ENCODE measurements around the gene MAZ.
A peak's percentile ranks its signal among the peaks of the same experiment; 100 is the strongest.

GRCh38 chr16:29784901-29785500, 21.3 kb upstream of the MAZ start:
- TF ChIP-seq CTCF (IDR thresholded peaks at IDR 0.05 in 4 of 5, conservative IDR thresholded peaks at IDR 0.05 in 1 of 5) (peak; percentile 71 to 90 (median 77)), POLR2A (IDR thresholded peaks at IDR 0.05) (no peak)

All from gastrocnemius medialis (tissue), 4 donors.